WTC11 (cell line): ENCODE data around the gene PHF1. TPM values are rescaled to one million over a fixed set of nuclear protein-coding genes. Genes with fewer than 3 reads are reported as not detected.

Source experiments
- ATAC-seq: fragments of 200-7000 bp; cut with Tn5 transposase; 2 replicates; pipeline ENCODE4 v1.10.0; 2021; ENCODE audit warnings: mild to moderate bottlenecking, moderate library complexity
- CTCF ChIA-PET: fragments of 300-600 bp; sonication (Branson Sonifier 250); formaldehyde crosslinking; loops from one replicate; lab custom pipeline; 2021; ENCODE audit warnings: antibody characterized with exemption; lab: Charles Lee
- POLR2A ChIA-PET: fragments of 350-600 bp; sonication (Branson Sonifier 250); formaldehyde crosslinking; loops from one replicate; lab custom pipeline; 2021; ENCODE audit warnings: antibody characterized with exemption; lab: Charles Lee
- DNase-seq: peaks from one replicate; pipeline ENCODE4 v3.0.0; 2021; ENCODE audit warnings: low spot score
- H3K27ac Mint-ChIP-seq: 2 replicates; pipeline ENCODE4 v1.8.0; 2021; ENCODE audit warnings: mixed read lengths
- H3K27me3 Mint-ChIP-seq: 2 replicates; pipeline ENCODE4 v1.8.0; 2021; ENCODE audit warnings: low read depth, mild to moderate bottlenecking, moderate library complexity, mixed read lengths
- H3K36me3 Mint-ChIP-seq: 2 replicates; pipeline ENCODE4 v1.8.0; 2021; ENCODE audit warnings: mixed read lengths
- H3K4me1 Mint-ChIP-seq: 2 replicates; pipeline ENCODE4 v1.8.0; 2022; ENCODE audit warnings: mixed read lengths
- H3K4me3 Mint-ChIP-seq: 2 replicates; pipeline ENCODE4 v1.8.0; 2021; ENCODE audit warnings: mild to moderate bottlenecking, moderate library complexity, mixed read lengths
- H3K9me3 Mint-ChIP-seq: 2 replicates; pipeline ENCODE4 v1.8.0; 2021; ENCODE audit warnings: mixed read lengths
- ATF2 ChIP-seq: sonication (generic); formaldehyde crosslinking; IDR thresholded peaks from 2 replicates; pipeline ENCODE4 v1.8.1; 2022; ENCODE audit warnings: low read depth, missing genetic modification reagents, borderline replicate concordance
- CBFB ChIP-seq: sonication (generic); formaldehyde crosslinking; IDR thresholded peaks from 2 replicates; pipeline ENCODE4 v1.8.1; 2022; ENCODE audit warnings: mild to moderate bottlenecking, low read depth, missing genetic modification reagents
- CREB1 ChIP-seq: sonication (generic); formaldehyde crosslinking; IDR thresholded peaks from 2 replicates; pipeline ENCODE4 v1.8.0; 2023; ENCODE audit warnings: mild to moderate bottlenecking, missing genetic modification reagents
- ELF4 ChIP-seq: sonication (generic); formaldehyde crosslinking; IDR thresholded peaks from 2 replicates; pipeline ENCODE4 v1.8.1; 2022; ENCODE audit warnings: low read depth, mild to moderate bottlenecking, moderate library complexity, missing genetic modification reagents
- ERG ChIP-seq: fragments of 250-450 bp; sonication (Bioruptor Pico); IDR thresholded peaks from 2 replicates; pipeline ENCODE4 v1.8.0; 2021; ENCODE audit warnings: mild to moderate bottlenecking
- FOXJ3 ChIP-seq: sonication (generic); formaldehyde crosslinking; IDR thresholded peaks from 2 replicates; pipeline ENCODE4 v1.9.0; 2021; ENCODE audit warnings: missing genetic modification reagents, mild to moderate bottlenecking, borderline replicate concordance
- FOXK1 ChIP-seq: sonication (generic); formaldehyde crosslinking; IDR thresholded peaks from 2 replicates; pipeline ENCODE4 v1.8.0; 2022; ENCODE audit warnings: mild to moderate bottlenecking, moderate library complexity, missing genetic modification reagents
- HMGA2 ChIP-seq: fragments of 250-450 bp; sonication (Bioruptor Pico); IDR thresholded peaks from 2 replicates; pipeline ENCODE4 v1.4.0; 2021; ENCODE audit warnings: mild to moderate bottlenecking, moderate library complexity
- IRF1 ChIP-seq: sonication (generic); formaldehyde crosslinking; IDR thresholded peaks from 2 replicates; pipeline ENCODE4 v1.8.0; 2023; ENCODE audit warnings: missing genetic modification reagents
- NFYB ChIP-seq: sonication (generic); formaldehyde crosslinking; conservative IDR thresholded peaks from 2 replicates; pipeline ENCODE4 v1.8.0; 2022; ENCODE audit warnings: low read depth, missing genetic modification reagents
- OVOL2 ChIP-seq: fragments of 250-450 bp; sonication (Bioruptor Pico); IDR thresholded peaks from 2 replicates; pipeline ENCODE4 v1.9.0; 2021; ENCODE audit warnings: mild to moderate bottlenecking, borderline replicate concordance
- PREB ChIP-seq: sonication (generic); formaldehyde crosslinking; IDR thresholded peaks from 2 replicates; pipeline ENCODE4 v1.8.1; 2022; ENCODE audit warnings: mild to moderate bottlenecking, missing genetic modification reagents, moderate library complexity, borderline replicate concordance
- SP1 ChIP-seq: sonication (generic); formaldehyde crosslinking; conservative IDR thresholded peaks from 2 replicates; pipeline ENCODE4 v1.8.1; 2022; ENCODE audit warnings: missing genetic modification reagents
- TEAD4 ChIP-seq: sonication (generic); formaldehyde crosslinking; IDR thresholded peaks from 2 replicates; pipeline ENCODE4 v1.8.0; 2022; ENCODE audit warnings: mild to moderate bottlenecking, missing genetic modification reagents
- ZBTB43 ChIP-seq: sonication (generic); formaldehyde crosslinking; IDR thresholded peaks from 2 replicates; pipeline ENCODE4 v1.8.1; 2023; ENCODE audit warnings: mild to moderate bottlenecking, missing genetic modification reagents
- ZNF423 ChIP-seq: fragments of 250-450 bp; sonication (Bioruptor Pico); IDR thresholded peaks from 2 replicates; pipeline ENCODE4 v2.1.2; 2022; ENCODE audit warnings: mild to moderate bottlenecking, moderate library complexity
- ZNF425 ChIP-seq: fragments of 250-450 bp; sonication (Bioruptor Pico); conservative IDR thresholded peaks from 2 replicates; pipeline ENCODE4 v1.9.0; 2021; ENCODE audit warnings: mild to moderate bottlenecking
- ZNF512 ChIP-seq: sonication (generic); formaldehyde crosslinking; IDR thresholded peaks from 2 replicates; pipeline ENCODE4 v1.8.1; 2022; ENCODE audit warnings: missing genetic modification reagents, borderline replicate concordance
- ZSCAN18 ChIP-seq: fragments of 250-450 bp; sonication (Bioruptor Pico); IDR thresholded peaks from 2 replicates; pipeline ENCODE4 v2.1.2; 2022; ENCODE audit warnings: mild to moderate bottlenecking, moderate library complexity
- total RNA-seq: library from RNA; stranded (reverse); gene quantifications from 3 replicates; pipeline ENCODE4 v1.2.3, GENCODE V29; 2021

PHF1 gene
- total RNA-seq, 1 experiment from 2014 or later = 63.6 TPM

- POLR2A ChIA-PET = no interaction called here
- H3K36me3 Mint-ChIP-seq = peaks cover 42% of the 10 kb centered on the region
Observed at GRCh38 chr6:33397541-33397940, 13.3 kb upstream of the PHF1 start.

More at GRCh38 chr6:33397541-33397940, 13.3 kb upstream of the PHF1 start:
- Mint-ChIP-seq H3K27ac (peak overlapping the region; percentile 67; the same call in 1 of the 2 replicates), H3K27me3 (no peaks in the 10 kb centered on the region)
- no peak for DNase-seq
- no peak for TF ChIP-seq FOXJ3 (CRISPR knock-in tag)
- TF ChIP-seq CREB1 (CRISPR knock-in tag) = no peak
- TF ChIP-seq ZNF423 (CRISPR knock-in tag) = no peak
- no peak for TF ChIP-seq ERG (CRISPR knock-in tag)
- no peak for TF ChIP-seq PREB
- TF ChIP-seq NFYB (CRISPR knock-in tag) = no peak
- TF ChIP-seq ZNF425 (CRISPR knock-in tag) = no peak
- no peak for TF ChIP-seq TEAD4 (CRISPR knock-in tag)
- TF ChIP-seq ZSCAN18 (CRISPR knock-in tag) = no peak
- no peak for TF ChIP-seq FOXK1 (CRISPR knock-in tag)
- no peak for TF ChIP-seq ELF4 (CRISPR knock-in tag)
- TF ChIP-seq OVOL2 (CRISPR knock-in tag) = no peak
- no peak for TF ChIP-seq ATF2 (CRISPR knock-in tag)
- TF ChIP-seq ZBTB43 (CRISPR knock-in tag) = no peak
- no peak for TF ChIP-seq CBFB (CRISPR knock-in tag)
- TF ChIP-seq IRF1 (CRISPR knock-in tag) = no peak
- TF ChIP-seq HMGA2 (CRISPR knock-in tag) = no peak
- TF ChIP-seq ZNF512 (CRISPR knock-in tag) = no peak
- TF ChIP-seq SP1 = no peak
- TF ChIP-seq, all 79 proteins: peak for 0
- Mint-ChIP-seq H3K4me1 (peaks cover 21% of the 10 kb centered on the region), H3K9me3 (no peaks in the 10 kb centered on the region), H3K4me3 (no peak overlapping the region)
- ATAC-seq = no peak
- CTCF ChIA-PET = interaction anchor here (0.7 kb wide), 1 partner anchor 120 kb away, joined by 3 read pairs; no protein-coding TSS in a partner anchor
